ENCODE measurements around the gene TAP1. TPM values are rescaled to one million over a fixed set of nuclear protein-coding genes. Genes with fewer than 3 reads are reported as not detected.

Gene TAP1
- polyA plus RNA-seq, 1 experiment, result 38.6 TPM

- H3K4me3 ChIP-seq (ENCODE audit: low read depth, low read length), result no peak overlapping the region
- no peaks in the 10 kb centered on the region for H3K27me3 ChIP-seq (ENCODE audit: control insufficient read depth, insufficient read depth, low read length)
- POLR2A ChIA-PET, result interaction anchor here (1.8 kb wide), 1 partner anchor 82 kb away, joined by 5 read pairs; no protein-coding TSS in a partner anchor
- no peak for DNase-seq (ENCODE audit: low read depth, low spot score)
- H3K27ac ChIP-seq (ENCODE audit: low read depth, low read length), result no peak overlapping the region
- H3K9me3 ChIP-seq (ENCODE audit: control insufficient read depth, insufficient read depth, low read length), result no peaks in the 10 kb centered on the region
- no peak for TF ChIP-seq CTCF (IDR thresholded peaks at IDR 0.05; ENCODE audit: low read depth, low read length)
- CTCF ChIA-PET, result interaction anchor here (0.8 to 1.9 kb wide), 5 partner anchors 22 to 95 kb away, joined by 3 to 11 read pairs (median 4); no protein-coding TSS in a partner anchor
Measured at GRCh38 chr6:32889533-32889932, 36.0 kb upstream of the TAP1 start.

GRCh38 chr6:32888576-32888975, 35.1 kb upstream of the TAP1 start:
- ChIA-PET CTCF (interaction anchor here (0.9 to 7.1 kb wide), 4 partner anchors 21 to 96 kb away, joined by 3 to 72 read pairs (median 8); partner anchors contain the start of gene HLA-DMA), POLR2A (no interaction called here)
- DNase-seq (ENCODE audit: low read depth, low spot score), result no peak
- H3K4me3 ChIP-seq (ENCODE audit: low read depth, low read length), result no peak overlapping the region
- no peaks in the 10 kb centered on the region for H3K27me3 ChIP-seq (ENCODE audit: control insufficient read depth, insufficient read depth, low read length)
- H3K9me3 ChIP-seq (ENCODE audit: control insufficient read depth, insufficient read depth, low read length), result no peaks in the 10 kb centered on the region
- no peak for TF ChIP-seq CTCF (IDR thresholded peaks at IDR 0.05; ENCODE audit: low read depth, low read length)
- H3K27ac ChIP-seq (ENCODE audit: low read depth, low read length), result no peak overlapping the region

- Histone ChIP-seq H3K9me3 (ENCODE audit: control insufficient read depth, insufficient read depth, low read length) (no peaks in the 10 kb centered on the region), H3K4me3 (ENCODE audit: low read depth, low read length) (no peak overlapping the region), H3K27ac (ENCODE audit: low read depth, low read length) (no peak overlapping the region), H3K27me3 (ENCODE audit: control insufficient read depth, insufficient read depth, low read length) (no peaks in the 10 kb centered on the region)
- CTCF ChIA-PET, result interaction anchor here (0.9 to 7.1 kb wide), 4 partner anchors 20 to 97 kb away, joined by 3 to 72 read pairs (median 8); partner anchors contain the start of gene HLA-DMA
- POLR2A ChIA-PET, result interaction anchor here (2.6 kb wide), 1 partner anchor 84 kb away, joined by 19 read pairs; no protein-coding TSS in a partner anchor
- no peak for TF ChIP-seq CTCF (IDR thresholded peaks at IDR 0.05; ENCODE audit: low read depth, low read length)
- no peak for DNase-seq (ENCODE audit: low read depth, low spot score)
Measured at GRCh38 chr6:32887616-32888015, 34.1 kb upstream of the TAP1 start.

GRCh38 chr6:32886681-32887383, 33.3 kb upstream of the TAP1 start:
- H3K4me3 ChIP-seq (ENCODE audit: low read depth, low read length), result no peak overlapping the region
- ChIA-PET CTCF (interaction anchor here (0.9 to 7.1 kb wide), 30 partner anchors 8 to 362 kb away, joined by 3 to 147 read pairs (median 6); partner anchors contain the start of genes BRD2, HLA-DMA and TAP2), POLR2A (interaction anchor here (0.6 to 2.6 kb wide), 4 partner anchors 85 to 362 kb away, joined by 3 to 19 read pairs (median 4); no protein-coding TSS in a partner anchor)
- H3K27me3 ChIP-seq (ENCODE audit: control insufficient read depth, insufficient read depth, low read length), result no peaks in the 10 kb centered on the region
- TF ChIP-seq CTCF (IDR thresholded peaks at IDR 0.05; ENCODE audit: low read depth, low read length), result no peak
- H3K9me3 ChIP-seq (ENCODE audit: control insufficient read depth, insufficient read depth, low read length), result no peaks in the 10 kb centered on the region
- DNase-seq (ENCODE audit: low read depth, low spot score), result peak; percentile 79
- no peak overlapping the region for H3K27ac ChIP-seq (ENCODE audit: low read depth, low read length)

Data from AG04450 (cell line).